A673 (cell line): ENCODE results near the gene PCDH18. TPM values are rescaled to one million over a fixed set of nuclear protein-coding genes. Genes with fewer than 3 reads are reported as not detected.

Experiments used
- BruUV-seq: library from RNA; stranded (reverse); fragments of 400-500 nt; replicated peaks from 2 replicates; lab custom pipeline; 2021; lab: Mats Ljungman, UMichigan
- CTCF ChIA-PET: fragments of 300-600 bp; sonication (Branson Sonifier 250); formaldehyde crosslinking; loops from one replicate; lab custom pipeline; 2022; ENCODE audit warnings: antibody characterized with exemption; lab: Charles Lee
- POLR2A ChIA-PET: fragments of 300-600 bp; sonication (Branson Sonifier 250); formaldehyde crosslinking; loops from one replicate; lab custom pipeline; 2022; ENCODE audit warnings: antibody characterized with exemption; ENCODE audit not compliant: low non-redundant PET; lab: Charles Lee
- DNase-seq: peaks from one replicate; pipeline ENCODE4 v3.0.0-alpha.2; 2015; ENCODE audit warnings: low spot score
- H3K27ac ChIP-seq: fragments of 200-600 bp; sonication (generic); 2 replicates; pipeline ENCODE4 v1.5.1; 2016; ENCODE audit warnings: mixed run types, low read depth, mild to moderate bottlenecking, mixed read lengths, antibody characterized with exemption, low read length; ENCODE audit not compliant: poor library complexity, severe bottlenecking
- H3K27me3 ChIP-seq: fragments of 200-600 bp; sonication (generic); replicated peaks from 2 replicates; pipeline ENCODE4 v1.6.1; 2017; ENCODE audit warnings: mixed run types, low read depth, mild to moderate bottlenecking, mixed read lengths, antibody characterized with exemption, low read length; ENCODE audit not compliant: insufficient read depth, poor library complexity
- H3K36me3 ChIP-seq: fragments of 200-600 bp; sonication (generic); 2 replicates; pipeline ENCODE4 v1.6.1; 2016; ENCODE audit warnings: mixed run types, mild to moderate bottlenecking, mixed read lengths, antibody characterized with exemption, low read length; ENCODE audit not compliant: insufficient read depth, poor library complexity, severe bottlenecking
- H3K4me1 ChIP-seq: fragments of 200-600 bp; sonication (generic); 2 replicates; pipeline ENCODE4 v1.6.1; 2017; ENCODE audit warnings: mixed run types, mild to moderate bottlenecking, mixed read lengths, antibody characterized with exemption, low read length; ENCODE audit not compliant: insufficient read depth, poor library complexity, severe bottlenecking
- H3K4me3 ChIP-seq: fragments of 200-600 bp; sonication (generic); 2 replicates; pipeline ENCODE4 v1.5.1; 2016; ENCODE audit warnings: low read depth, mixed run types, mild to moderate bottlenecking, mixed read lengths, low read length; ENCODE audit not compliant: poor library complexity, severe bottlenecking
- H3K9me3 ChIP-seq: fragments of 200-600 bp; sonication (generic); 2 replicates; pipeline ENCODE4 v1.6.1; 2016; ENCODE audit warnings: mixed run types, low read depth, mild to moderate bottlenecking, mixed read lengths, antibody characterized with exemption, low read length; ENCODE audit not compliant: poor library complexity, severe bottlenecking
- EZH2 ChIP-seq: fragments of 200-600 bp; sonication (generic); IDR thresholded peaks from 2 replicates; pipeline ENCODE4 v1.6.1; 2017; ENCODE audit warnings: borderline replicate concordance, low read depth, mild to moderate bottlenecking, mixed read lengths, antibody characterized with exemption, low read length; ENCODE audit not compliant: poor library complexity, severe bottlenecking
- intact Hi-C: fragments of 100-400 bp; cut with micrococcal nuclease; formaldehyde crosslinking; loops from one replicate; pipeline ENCODE4 v1.10.0; 2022; ENCODE audit not compliant: unreplicated experiment
- total RNA-seq: library from RNA; stranded (reverse); gene quantifications from 2 replicates; pipeline ENCODE4 v1.2.3, GENCODE V29; 2021
- TF ChIP-seq, protein P1 (sequence below): fragments of 300-800, 200-600 bp; sonication (generic); conservative IDR thresholded peaks from 2 replicates; pipeline ENCODE4 v1.5.1; 2017; ENCODE audit warnings: low read depth, mild to moderate bottlenecking, antibody characterized with exemption, low read length, moderate library complexity, mixed read lengths

Gene PCDH18
- total RNA-seq, 1 experiment from 2014 or later = 7.8 TPM

DNA sequence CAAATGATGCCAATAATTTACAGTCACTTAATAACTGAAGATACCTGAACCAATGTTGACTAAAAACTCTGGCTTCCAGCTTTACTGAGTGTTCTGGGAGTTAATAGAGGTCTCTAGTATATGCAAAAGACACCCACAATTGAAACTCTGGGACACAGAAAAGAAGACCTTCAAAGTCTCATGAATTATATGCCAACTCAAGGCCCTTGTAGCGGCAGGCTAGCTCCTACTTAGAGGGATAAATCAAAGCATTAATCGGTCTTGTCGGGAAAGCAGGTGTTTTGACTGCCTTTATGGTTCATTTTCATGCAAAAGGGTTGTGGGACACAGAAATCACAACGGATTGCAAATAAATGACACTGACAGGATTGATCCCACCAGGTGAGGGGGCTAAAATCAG lies 55.9 kb downstream of the PCDH18 start:
- Histone ChIP-seq H3K27ac (no peak overlapping the region), H3K27me3 (no peaks in the 10 kb centered on the region), H3K36me3 (no peaks in the 10 kb centered on the region), H3K4me3 (no peak overlapping the region), H3K4me1 (peaks cover 6% of the 10 kb centered on the region), H3K9me3 (no peaks in the 10 kb centered on the region)
- TF ChIP-seq, protein P1, sequence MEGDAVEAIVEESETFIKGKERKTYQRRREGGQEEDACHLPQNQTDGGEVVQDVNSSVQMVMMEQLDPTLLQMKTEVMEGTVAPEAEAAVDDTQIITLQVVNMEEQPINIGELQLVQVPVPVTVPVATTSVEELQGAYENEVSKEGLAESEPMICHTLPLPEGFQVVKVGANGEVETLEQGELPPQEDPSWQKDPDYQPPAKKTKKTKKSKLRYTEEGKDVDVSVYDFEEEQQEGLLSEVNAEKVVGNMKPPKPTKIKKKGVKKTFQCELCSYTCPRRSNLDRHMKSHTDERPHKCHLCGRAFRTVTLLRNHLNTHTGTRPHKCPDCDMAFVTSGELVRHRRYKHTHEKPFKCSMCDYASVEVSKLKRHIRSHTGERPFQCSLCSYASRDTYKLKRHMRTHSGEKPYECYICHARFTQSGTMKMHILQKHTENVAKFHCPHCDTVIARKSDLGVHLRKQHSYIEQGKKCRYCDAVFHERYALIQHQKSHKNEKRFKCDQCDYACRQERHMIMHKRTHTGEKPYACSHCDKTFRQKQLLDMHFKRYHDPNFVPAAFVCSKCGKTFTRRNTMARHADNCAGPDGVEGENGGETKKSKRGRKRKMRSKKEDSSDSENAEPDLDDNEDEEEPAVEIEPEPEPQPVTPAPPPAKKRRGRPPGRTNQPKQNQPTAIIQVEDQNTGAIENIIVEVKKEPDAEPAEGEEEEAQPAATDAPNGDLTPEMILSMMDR = no peak
- no peak for TF ChIP-seq EZH2
- BruUV-seq = no TSS peak
- no peak for DNase-seq
- intact Hi-C loops = no loop called here
- ChIA-PET CTCF (no interaction called here), POLR2A (no interaction called here)

DNA sequence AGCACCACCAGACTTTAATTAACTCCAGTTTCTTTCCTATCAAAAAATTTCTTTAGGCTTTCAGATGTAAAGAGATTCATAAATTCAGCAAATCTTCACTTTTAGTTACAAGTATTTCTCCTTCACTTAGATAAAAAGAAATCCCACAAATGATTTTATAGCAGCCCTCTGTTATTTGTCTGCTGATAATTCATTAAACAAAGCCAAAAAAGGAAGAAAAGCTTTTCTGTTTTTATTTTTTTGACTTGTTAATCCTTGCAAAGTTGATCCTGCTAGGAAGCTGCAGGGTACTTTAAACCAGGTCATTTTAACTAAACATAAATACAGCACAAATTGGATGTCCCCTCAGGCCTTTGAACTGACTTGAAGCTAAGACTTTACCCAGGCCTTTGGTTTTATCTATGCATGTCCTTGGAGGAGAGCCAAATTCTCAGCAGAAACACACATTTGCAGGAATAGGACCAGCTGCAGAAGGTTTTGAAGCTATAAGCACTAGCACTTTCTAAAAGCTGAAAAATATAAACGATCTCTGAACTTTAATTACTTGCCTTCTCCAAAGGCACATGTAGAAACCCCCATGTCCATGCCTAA lies 57.5 kb downstream of the PCDH18 start:
- BruUV-seq = no TSS peak
- Histone ChIP-seq H3K27me3 (no peaks in the 10 kb centered on the region), H3K4me1 (peaks cover 6% of the 10 kb centered on the region), H3K36me3 (no peaks in the 10 kb centered on the region), H3K9me3 (no peaks in the 10 kb centered on the region), H3K4me3 (no peak overlapping the region), H3K27ac (no peak overlapping the region)
- peak; percentile 17 for DNase-seq
- intact Hi-C loops = no loop called here
- TF ChIP-seq EZH2 = no peak
- POLR2A ChIA-PET = interaction anchor here (0.6 kb wide), 1 partner anchor 20 kb away, joined by 3 read pairs; no protein-coding TSS in a partner anchor
- CTCF ChIA-PET = no interaction called here

DNA sequence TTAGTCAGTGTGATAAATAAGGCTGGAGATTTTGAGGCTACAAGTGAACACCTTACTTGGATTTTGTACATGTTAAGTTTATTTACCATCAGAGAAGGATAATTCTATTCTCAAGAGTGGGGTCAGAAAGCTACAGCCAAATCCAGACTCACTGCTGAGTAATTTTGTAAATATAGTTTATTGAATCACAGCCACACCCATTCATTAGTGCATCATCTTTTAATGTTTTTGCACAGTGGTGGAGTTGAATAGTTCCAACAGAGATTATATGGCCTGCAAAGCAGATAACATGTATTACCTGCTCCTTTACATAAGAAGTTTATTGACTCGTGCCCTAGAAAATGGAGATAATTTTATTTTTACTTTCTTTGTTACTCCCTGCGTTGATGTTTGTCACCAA lies 60.4 kb downstream of the PCDH18 start:
- Histone ChIP-seq H3K27ac (no peak overlapping the region), H3K4me3 (no peak overlapping the region), H3K36me3 (no peaks in the 10 kb centered on the region), H3K4me1 (peaks cover 6% of the 10 kb centered on the region), H3K9me3 (peaks cover 10% of the 10 kb centered on the region), H3K27me3 (no peaks in the 10 kb centered on the region)
- ChIA-PET POLR2A (no interaction called here), CTCF (no interaction called here)
- no peak for DNase-seq
- BruUV-seq = no TSS peak
- intact Hi-C loops = no loop called here
- TF ChIP-seq, protein P1 = no peak
- no peak for TF ChIP-seq EZH2

- POLR2A ChIA-PET = no interaction called here
- BruUV-seq = no TSS peak
- no peaks in the 10 kb centered on the region for H3K27me3 ChIP-seq
- intact Hi-C loops = no loop called here
- no peak for DNase-seq
- no peak overlapping the region for H3K27ac ChIP-seq
- no peak overlapping the region for H3K4me3 ChIP-seq
- CTCF ChIA-PET = no interaction called here
- TF ChIP-seq, protein P1 = no peak
- TF ChIP-seq EZH2 = no peak
- H3K36me3 ChIP-seq = no peaks in the 10 kb centered on the region
- H3K9me3 ChIP-seq = peaks cover 10% of the 10 kb centered on the region
- H3K4me1 ChIP-seq = peaks cover 6% of the 10 kb centered on the region
These were observed 60.8 kb downstream of the PCDH18 start for GRCh38 chr4:137471461-137471860.
